ENCODE data around the gene SLC38A8.

GRCh38 chr16:84038469-84038868 is 4.1 kb downstream of the SLC38A8 start:
- TF ChIP-seq, protein P1, sequence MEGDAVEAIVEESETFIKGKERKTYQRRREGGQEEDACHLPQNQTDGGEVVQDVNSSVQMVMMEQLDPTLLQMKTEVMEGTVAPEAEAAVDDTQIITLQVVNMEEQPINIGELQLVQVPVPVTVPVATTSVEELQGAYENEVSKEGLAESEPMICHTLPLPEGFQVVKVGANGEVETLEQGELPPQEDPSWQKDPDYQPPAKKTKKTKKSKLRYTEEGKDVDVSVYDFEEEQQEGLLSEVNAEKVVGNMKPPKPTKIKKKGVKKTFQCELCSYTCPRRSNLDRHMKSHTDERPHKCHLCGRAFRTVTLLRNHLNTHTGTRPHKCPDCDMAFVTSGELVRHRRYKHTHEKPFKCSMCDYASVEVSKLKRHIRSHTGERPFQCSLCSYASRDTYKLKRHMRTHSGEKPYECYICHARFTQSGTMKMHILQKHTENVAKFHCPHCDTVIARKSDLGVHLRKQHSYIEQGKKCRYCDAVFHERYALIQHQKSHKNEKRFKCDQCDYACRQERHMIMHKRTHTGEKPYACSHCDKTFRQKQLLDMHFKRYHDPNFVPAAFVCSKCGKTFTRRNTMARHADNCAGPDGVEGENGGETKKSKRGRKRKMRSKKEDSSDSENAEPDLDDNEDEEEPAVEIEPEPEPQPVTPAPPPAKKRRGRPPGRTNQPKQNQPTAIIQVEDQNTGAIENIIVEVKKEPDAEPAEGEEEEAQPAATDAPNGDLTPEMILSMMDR (IDR thresholded peaks at IDR 0.05), result no peak
- TF ChIP-seq POLR2AphosphoS5 (IDR thresholded peaks at IDR 0.05) (no peak), POLR2A (IDR thresholded peaks at IDR 0.05) (no peak)
